Body of pancreas (tissue), 4 donors: ENCODE measurements around the gene PAM.

Experiments used
- CTCF ChIP-seq, 7 experiments: fragments of 450-650 bp in 4 of 7; fragments of 200-600 bp in 3 of 7; sonication (generic) in 3 of 7; IDR thresholded peaks; one replicate each; pipeline ENCODE4 v1.5.1; 2016 to 2019; ENCODE audit warnings: antibody characterized with exemption in 7 of 7
- POLR2A ChIP-seq, 3 donors: fragments of 450-650 bp; IDR thresholded peaks; one replicate each; pipeline ENCODE4 v1.6.1; 2016; ENCODE audit warnings: antibody characterized with exemption in 3 of 3, mild to moderate bottlenecking in 2 of 3

GRCh38 chr5:102988459-102988858 is 233.4 kb downstream of the PAM start:
- TF ChIP-seq CTCF (IDR thresholded peaks at IDR 0.05) (no peak), POLR2A (IDR thresholded peaks at IDR 0.05) (no peak)
